Measurements from ENCODE around the gene TMPRSS7.
"Not testable (repeated sequence)": the region's sequence is repeated elsewhere in the genome, so short reads cannot be mapped to it uniquely, and the experiment has no call there.

TMPRSS7 gene

DNA sequence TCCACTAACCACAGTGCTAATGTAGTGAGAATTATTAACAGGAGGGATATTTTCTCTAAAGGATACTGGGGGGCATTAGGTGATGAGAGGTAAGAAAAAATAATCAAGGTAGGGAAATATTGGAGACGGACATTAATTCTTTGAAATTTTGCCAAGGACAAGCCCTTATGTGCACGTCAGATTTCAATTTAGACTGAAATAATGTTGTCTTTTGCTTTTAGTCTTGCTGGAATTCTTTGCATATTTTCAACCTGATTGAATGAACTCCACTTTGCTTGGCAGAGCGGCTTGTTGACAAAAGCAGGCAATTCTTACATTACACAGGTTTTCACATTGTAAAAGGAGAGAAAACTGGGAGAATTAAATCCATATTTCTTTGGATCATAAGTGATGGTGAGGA lies 26.6 kb downstream of the TMPRSS7 start:
- DNase-seq: no peak

DNA sequence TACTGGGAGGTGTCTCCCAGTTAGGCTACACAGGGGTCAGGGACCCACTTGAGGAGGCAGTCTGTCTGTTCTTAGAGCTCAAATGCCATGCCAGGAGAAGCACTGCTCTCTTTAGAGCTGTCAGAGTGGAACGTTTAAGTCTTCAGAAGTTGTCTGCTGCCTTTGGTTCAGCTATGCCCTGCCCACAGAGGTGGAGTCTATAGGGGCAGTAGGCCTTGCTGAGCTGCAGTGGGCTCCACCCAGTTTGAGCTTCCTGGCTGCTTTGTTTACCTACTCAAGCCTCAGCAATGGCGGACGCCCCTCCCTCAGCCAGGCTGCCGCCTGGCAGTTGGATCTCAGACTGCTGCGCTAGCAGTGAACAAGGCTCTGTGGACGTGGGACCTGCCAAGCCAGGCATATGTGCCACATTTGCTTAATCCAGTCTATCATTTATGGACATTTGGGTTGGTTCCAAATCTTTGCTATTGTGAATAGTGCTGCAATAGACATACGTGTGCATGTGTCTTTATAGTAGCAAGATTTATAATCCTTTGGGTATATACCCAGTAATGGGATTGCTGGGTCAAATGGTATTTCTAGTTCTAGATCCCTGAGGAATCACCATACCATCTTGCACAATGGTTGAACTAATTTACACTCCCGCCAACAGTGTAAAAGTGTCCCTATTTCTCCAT lies 38.0 kb downstream of the TMPRSS7 start:
- not testable (repeated sequence) for DNase-seq

DNA sequence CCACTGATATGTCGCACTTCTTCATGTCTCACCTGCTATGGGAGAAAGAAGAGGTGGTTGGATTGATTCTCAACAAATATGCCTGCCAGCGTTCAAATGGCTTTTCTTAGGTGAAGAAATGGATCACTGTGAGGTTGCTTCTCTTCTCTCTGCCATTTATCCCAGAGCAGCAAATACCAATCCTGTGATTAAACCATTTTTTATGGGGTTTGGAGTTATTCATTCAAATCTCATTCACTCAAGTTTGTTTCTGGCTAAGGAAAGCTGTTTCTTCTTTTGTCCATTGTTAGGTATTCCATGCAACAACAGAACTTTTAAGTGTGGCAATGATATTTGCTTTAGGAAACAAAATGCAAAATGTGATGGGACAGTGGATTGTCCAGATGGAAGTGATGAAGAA lies 39.5 kb downstream of the TMPRSS7 start:
- DNase-seq: no peak

DNA sequence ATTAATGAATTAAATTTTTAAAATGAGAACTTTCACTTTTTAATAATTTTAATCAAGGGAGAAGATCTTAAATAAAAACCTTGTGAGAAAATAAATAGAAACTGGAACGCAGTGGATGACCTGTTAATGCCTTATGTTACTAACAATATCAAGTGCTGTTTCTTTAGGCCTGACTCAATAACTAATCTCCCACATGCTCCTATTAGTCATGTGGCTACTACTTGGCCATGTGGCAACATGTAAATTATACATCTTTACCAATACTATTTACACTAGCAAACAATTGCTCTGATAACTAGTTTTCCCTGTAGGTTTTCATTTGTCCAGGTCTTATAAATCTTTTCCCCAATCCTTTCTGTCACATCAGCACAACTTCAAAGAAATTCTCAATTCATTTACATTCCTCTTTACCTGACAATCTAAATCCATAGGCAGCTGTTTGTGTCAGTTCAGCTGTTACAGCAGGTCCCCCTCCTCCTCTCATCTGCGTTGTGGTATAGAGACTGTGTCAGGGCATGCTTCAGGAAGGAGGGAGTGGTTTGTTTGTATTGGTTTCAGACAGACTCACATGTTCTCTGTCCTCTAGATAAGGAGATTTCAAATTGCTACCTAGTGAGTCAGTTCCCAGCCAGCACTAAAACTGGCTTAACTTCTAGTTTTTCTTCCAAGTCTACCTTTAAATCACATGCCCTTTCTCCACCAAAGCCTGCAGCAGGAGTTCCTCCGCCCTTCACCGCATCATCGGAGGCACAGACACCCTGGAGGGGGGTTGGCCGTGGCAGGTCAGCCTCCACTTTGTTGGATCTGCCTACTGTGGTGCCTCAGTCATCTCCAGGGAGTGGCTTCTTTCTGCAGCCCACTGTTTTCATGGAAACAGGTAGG lies 40.3 kb downstream of the TMPRSS7 start:
- DNase-seq: no peak

DNA sequence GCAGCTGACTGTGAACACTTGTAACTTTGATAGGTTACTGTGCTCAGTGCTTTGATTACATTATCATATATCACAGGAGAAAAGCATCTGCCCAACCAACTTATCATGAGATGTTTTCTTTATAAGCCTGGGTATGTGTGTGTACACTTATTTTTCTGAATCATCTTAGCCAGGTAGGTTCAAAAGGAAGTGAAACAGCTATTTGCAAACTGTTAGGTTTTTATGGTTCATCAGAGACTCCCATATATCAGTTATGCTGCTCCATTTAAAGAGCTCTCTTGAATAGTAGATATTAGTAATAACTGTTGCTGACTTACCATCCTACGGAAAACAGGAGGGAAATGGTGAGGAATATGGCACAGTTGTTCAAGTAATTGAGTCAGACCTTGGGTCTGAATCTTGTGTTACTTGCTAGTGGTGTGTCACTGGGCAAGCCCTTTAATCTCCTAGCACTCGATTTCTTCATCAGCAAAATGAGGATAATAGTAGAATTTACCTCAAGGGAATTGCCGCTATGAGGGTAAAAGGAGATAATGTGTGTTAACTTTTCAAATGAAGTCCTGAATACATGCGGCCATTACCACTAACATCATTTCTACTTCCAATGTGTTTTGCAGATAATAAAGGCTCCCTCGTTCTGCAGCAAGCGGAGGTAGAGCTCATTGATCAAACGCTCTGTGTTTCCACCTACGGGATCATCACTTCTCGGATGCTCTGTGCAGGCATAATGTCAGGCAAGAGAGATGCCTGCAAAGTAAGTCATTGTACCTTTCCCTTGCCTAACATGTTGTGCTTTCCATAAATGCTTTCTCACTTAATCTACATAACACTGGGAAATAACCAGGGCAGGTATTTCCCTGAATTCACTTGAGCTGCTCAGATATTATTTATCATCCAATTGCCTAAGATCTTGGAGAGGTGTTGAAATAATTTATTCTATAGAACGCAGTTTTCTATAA lies 43.9 kb downstream of the TMPRSS7 start:
- DNase-seq: no peak

DNA sequence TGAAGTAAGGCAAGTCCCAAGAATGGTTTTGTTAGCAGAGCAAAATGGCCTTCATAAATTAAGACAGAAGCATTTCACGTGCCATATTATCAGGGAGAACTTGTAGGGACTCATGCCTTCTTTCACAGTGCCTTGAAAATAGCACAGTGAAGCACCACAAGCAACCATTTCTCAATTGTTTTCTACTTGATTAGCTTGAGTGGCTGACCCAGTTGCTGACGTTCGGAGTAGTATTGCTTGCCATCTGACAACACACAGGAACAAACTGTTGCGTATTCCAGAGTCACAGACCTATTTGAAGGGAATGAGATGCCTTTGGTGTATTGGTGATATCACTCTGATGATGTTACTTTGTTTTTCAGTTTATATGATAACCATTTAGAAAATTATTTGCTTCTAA lies 48.7 kb downstream of the TMPRSS7 start:
- DNase-seq: no peak

DNA sequence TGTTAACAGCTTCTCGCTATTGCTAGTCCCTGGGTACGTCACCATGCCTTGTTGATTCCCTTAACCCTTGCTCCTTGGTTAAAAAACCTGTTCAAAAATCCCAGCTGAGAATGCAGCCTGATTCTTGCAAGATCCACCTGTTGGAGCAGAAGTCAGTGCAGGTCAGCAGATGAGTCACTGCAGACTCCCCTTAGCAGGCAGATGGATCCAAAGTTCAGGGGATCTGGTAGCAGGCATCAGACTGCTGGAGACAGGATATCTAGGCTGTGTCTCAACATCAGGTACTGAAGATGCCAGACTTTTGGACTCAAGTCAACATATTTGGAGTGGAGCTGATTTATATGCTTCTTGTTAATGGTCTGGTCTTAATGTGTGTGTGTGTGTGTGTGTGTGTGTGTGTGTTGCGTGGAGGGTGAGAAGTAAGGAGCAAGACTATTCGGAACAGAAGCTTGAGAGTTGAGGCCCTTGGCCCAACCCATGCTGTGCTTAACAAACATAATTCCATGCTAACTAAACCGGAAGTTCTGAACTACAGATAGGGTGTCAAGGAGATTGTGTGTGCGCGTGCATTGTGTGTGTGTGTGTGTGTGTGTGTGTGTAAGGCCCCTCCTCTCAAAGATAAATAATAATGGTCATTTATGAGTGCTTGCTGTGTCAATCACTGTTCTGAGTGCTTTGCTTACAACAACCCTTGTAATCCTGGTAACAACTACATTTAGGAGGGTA lies 50.6 kb downstream of the TMPRSS7 start:
- DNase-seq: no peak

DNA sequence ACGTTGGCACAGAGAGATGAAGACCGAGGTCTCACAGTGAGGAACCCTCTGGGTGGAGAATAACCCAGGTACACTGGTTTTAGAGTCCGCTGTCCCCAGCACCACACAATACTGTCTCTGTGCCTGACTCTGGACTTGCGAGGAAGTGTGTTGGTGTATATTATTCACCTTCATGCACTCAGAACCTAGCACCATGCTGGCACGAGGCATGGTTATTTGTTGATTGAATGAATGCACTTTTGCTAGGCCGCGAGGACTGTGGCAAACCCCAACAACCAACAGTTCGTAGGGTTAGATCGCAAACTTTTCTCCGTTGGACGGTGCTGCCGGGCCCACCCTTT lies 51.2 kb downstream of the TMPRSS7 start:
- no peak for DNase-seq

DNA sequence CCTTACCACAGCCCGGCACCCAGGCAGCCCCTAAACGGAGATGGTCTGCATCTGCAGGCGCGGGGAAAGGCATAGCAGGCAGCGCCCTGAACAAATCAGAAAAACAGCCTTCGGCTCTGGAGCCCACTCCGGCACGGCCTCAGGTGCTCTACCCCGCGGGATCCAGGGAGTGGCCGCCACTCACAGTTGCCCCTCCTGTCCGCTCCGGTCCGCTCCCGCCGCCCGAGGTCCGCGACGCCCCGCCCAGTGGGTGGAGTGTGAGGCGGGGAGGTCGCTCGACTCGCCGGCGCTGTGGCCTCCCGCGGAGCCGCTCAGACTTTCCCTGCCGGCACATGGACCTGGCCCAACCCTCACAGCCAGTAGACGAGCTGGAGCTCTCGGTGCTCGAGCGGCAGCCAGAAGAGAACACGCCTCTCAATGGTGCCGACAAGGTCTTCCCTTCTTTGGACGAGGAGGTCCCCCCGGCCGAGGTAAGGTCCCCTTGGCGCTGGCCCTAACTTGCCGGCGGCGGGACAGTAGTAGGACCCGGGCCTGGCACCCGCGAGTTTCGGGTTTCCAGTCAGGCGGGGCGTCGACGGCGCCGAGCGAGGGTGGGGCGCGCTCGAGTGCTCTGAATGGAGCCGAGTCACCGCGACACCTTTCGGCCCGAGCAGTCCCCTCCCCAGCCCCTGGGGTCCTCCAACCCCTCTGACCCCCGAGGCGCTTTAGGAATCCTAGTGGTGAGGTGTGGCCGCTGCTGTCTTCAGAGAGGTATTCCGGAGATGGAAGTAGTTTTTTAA lies 51.7 kb downstream of the TMPRSS7 start, which contains the start of gene C3orf52:
Gene C3orf52, plus strand, starts transcription at position 314 of the 779 bp plus-strand sequence. Its CDS starts 19 bp downstream, at position 333.
- DNase-seq: peak; percentile 19

DNA sequence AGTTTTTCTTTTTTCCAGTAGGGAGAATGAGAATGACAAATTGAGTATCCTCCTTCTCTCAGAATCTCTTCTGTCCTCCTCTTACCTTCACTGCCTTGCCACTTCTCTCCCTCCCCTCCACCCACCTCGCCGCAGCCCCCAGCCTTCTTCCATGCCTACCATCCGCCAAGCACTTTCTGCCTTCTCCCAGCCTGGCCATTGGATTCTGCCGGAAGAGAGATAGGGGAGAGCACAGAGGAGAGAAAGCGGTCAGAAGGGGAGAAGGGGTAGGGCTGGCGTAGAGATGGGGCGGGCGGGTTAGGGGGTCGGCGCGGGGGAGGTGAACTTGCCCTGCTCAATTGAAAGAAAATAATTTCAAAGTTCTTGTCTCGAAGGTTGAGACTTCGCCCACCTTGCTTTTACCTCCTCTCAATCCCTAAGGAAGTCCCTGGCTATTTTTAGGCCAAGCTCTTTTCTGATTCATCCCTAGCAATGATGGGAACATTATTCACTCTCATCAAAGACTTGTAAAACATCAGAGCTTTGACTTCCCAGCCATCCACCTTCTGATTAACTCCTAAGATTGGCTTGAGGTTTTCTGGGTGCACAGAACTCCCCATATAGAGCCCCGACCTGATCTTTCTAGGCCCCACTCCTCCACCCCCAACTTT lies 52.5 kb downstream of the TMPRSS7 start:
- DNase-seq: no peak

DNA sequence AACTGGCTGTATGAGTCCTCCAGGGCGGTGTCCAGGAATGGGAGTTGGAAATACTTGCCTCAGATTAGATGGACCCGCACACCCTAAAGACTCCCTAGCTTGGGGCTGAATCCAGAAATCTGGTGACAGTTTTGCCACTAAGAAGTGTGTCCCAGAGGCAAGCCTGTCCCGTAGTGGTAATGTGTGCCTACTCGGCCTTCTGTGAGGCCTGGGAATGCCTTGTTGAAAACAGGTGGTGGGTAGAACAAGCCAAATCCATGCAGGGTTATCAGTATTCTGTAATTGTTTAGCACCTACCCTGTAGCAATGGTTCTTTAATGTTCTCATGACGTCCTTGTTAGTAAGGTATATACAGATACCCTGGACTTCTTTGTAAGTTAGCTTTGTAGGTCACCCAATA lies 53.2 kb downstream of the TMPRSS7 start:
- no peak for DNase-seq

DNA sequence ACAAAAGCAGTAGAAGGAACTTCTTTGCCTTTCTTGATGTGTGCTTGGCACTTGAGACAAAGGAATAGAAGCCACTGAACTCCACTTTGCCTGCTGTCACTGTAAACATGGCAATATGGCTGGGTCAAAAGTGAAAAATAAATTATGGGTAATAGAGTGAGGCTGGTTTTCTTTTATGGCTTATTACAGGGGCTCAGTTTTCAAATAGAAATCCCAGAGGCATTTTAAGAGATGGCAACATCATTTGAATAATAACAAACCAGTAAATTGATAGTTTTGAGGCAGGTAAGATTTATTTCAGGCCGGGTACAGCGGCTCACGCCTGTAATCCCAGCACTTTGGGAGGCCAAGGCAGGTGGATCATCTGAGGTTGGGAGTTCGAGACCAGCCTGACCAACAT lies 54.4 kb downstream of the TMPRSS7 start:
- DNase-seq: no peak

DNA sequence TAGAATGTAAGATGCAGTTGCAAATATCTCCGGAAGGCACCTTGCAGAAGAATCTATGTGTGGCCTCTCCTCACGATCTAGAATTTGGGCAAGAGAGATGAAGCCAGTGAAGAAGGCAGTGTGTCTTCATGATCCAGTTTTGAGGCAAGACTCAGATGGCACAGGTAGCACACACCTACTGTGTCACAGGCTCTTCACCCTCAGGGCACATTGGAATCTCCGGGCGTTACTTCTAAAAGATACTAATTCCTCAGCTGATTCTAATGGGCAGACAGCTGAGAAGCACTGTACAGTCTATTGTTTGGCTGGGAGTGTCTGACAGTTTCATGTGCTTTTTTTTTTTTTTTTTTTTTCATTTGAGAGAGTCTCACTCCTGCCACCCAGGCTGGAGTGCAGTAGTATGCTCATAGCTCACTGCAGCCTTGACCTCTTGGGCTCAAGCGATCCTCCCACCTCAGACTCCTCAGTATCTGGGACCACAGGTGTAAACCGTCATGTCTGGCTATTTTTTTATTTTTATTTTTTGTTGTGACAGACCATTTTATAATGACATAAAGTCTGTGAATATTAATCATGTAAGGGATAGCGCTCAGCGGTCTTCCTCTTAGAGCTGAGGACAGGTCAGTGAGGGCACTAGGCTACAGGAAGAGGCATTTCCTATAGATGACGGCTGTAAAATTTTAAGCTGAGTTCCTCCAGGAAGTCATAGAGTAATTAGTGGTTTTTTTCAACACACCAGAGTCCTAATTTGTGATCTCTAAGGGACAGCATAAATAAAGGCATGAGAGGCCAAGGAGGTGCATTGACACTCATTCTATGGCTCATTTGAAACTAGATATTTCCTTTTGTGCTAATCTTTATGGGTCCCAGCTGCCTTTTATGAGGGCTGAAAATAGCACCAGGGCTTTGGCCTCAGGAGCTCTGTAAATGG lies 55.7 kb downstream of the TMPRSS7 start:
- peak; percentile 81 for DNase-seq

DNA sequence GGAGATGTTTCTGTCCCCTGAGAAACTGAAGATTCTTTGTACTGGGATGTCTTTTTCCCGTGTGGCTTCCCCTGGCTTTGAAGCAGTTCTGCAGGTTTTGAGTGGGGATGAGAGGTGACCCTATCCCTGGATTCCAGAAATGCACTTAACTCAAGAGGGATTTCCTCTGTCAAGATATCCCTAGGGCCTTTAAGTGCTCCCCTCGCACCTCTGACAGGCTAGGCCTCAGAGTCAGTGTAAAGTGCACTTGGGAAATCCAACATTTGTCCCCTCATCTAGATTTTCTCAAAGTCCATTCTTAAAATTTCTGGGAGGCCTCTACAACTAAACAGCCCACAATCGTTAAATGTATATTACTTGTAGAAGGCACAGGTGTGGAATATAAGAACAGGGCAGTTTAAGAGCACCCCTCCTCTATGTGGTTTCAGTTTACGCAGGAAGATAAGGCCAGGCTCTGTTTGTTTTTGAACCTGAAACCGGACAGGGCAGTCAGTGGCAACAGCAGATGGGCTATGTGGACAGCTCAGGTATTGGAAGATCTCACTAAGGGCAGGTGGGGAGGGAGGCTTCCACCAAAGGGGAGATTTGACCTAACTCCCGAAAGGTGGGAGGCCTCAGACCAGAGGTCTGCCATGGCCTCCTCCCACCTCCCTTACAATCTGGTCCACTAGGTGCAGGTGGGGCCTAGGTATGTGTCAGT lies 56.5 kb downstream of the TMPRSS7 start:
- DNase-seq: no peak

DNA sequence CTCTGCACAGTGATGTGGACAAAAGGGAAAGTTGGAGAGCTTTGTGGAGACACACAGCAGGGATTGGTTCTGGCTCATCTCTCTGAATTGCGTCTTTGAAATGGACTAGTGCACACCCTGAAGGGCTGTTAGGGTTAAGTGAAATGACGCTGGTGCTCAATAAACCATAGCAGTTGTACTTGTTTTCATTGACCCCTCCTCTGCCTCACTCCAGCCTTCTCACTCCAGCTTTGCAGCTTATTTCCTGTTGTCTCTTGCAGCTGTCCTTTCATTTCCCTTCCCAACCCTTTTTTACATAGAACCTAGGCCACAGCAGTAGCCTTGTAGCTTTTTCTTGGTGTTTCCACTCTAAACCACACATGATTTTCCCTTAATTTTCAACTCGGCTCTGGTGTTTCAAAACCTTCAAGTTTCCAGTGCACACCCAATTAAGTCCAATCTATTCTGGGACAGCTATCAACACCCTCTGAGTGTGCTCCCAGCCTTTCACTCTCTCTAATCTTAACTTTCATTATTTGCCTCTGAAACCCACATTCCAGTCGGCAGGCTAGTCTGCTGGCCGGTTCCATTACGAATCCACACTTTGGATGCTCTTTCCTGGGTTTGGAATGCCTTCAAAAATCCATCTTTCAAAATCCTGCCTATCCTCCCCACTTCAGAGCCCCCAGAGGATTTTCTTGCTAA lies 58.1 kb downstream of the TMPRSS7 start:
- DNase-seq: peak; percentile 76

DNA sequence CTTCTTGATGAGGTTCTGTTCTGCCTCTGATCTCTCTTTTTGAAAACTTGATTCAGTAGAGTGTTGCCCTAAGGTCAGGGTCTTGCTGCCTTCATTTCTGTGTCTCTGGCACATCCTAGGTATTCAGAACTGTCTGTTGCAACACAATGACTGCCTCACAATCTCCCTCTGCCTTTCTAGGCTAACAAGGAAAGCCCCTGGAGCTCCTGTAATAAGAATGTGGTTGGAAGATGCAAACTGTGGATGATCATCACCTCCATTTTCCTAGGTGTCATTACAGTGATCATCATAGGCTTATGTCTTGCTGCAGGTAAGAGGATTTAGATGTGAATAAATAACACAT lies 58.6 kb downstream of the TMPRSS7 start:
- DNase-seq: no peak

DNA sequence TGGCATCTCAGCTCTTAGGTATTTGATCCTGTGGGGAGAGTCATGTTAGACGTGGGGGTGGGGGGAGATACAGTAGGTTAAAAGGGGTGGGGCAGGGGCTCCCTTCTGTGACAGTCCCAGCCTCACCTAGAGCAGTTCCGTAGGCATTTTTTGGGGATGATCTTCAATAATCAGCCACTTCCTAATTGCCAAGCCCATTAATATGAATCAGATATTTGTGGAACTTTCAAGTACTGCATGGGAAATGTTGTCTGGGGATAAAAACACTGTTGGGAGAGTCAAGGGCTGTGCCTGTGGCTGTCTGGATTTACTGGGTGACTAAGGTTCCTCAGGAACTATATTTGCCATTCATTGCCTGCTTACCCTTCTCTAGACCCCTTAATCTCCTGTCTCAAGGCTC lies 61.2 kb downstream of the TMPRSS7 start:
- no peak for DNase-seq

DNA sequence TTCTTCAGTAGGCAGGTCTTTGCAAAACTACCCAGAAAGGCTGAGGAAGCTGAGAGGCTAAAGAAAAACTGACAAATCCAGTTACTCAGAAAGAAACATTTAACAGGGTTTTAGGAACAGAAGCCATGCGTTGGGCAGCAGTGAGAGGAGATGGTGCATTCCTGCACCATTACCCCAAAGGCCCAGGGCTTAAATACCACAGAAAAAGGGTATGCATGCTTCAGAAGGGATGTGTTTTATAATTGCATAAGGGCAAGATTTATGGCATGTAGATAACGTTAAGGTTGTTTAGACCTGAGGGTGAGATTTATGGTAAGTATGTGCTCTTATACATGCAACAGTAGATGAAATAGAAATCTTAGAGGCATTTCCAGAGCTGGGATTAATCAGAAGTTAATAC lies 61.6 kb downstream of the TMPRSS7 start:
- no peak for DNase-seq

DNA sequence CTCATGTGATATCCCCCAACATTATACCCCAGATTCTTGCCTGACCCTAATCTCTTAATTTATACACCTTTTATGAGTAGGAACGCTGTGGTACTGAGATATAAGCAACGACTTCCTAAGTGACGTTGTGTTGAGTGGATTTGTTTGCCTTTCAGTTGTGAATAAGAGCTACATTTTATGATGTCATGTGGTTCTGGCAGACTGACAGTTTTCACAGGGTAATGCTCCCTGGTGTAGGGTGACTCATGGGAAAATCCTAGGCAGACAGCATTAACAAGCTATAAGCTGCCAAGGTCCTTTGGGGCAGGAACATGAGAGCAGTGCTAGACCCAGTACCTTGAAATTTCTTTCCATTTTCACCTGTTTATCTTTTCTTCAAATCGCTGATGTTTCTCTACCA lies 62.8 kb downstream of the TMPRSS7 start:
- DNase-seq: peak; percentile 42

Data from MV-4-11 (cell line).